HepG2 (cell line): ENCODE data around the gene TMEM31. TPM values are rescaled to one million over a fixed set of nuclear protein-coding genes. Genes with fewer than 3 reads are reported as not detected.

ENCODE experiments used
- KLF9 ChIP-seq: IDR thresholded peaks from 2 replicates; pipeline ENCODE4 v1.6.1; 2016; ENCODE audit warnings: low read depth
- NR0B2 ChIP-seq: sonication (generic); formaldehyde crosslinking; IDR thresholded peaks from 2 replicates; pipeline ENCODE4 v1.4.0; 2020; ENCODE audit warnings: mild to moderate bottlenecking, missing genetic modification reagents
- SNAPC5 ChIP-seq: sonication (generic); formaldehyde crosslinking; IDR thresholded peaks from 2 replicates; pipeline ENCODE4 v1.8.1; 2023; ENCODE audit warnings: mild to moderate bottlenecking, missing genetic modification reagents, borderline replicate concordance
- ZBED4 ChIP-seq: sonication (generic); formaldehyde crosslinking; IDR thresholded peaks from 2 replicates; pipeline ENCODE4 v1.4.0; 2020; ENCODE audit warnings: missing genetic modification reagents, borderline replicate concordance
- ZKSCAN8 ChIP-seq: IDR thresholded peaks from 2 replicates; pipeline ENCODE4 v1.6.1; 2016; ENCODE audit warnings: borderline replicate concordance, missing genetic modification reagents, missing compliant biosample characterization
- ZNF407 ChIP-seq: sonication (generic); formaldehyde crosslinking; IDR thresholded peaks from one replicate; pipeline ENCODE4 v1.5.1; 2020; ENCODE audit warnings: mild to moderate bottlenecking, missing genetic modification reagents; ENCODE audit errors: not compliant biosample characterization
- ZNF605 ChIP-seq: sonication (generic); formaldehyde crosslinking; IDR thresholded peaks from 2 replicates; pipeline ENCODE4 v1.8.0; 2022; ENCODE audit warnings: mild to moderate bottlenecking, missing genetic modification reagents
- ZNF781 ChIP-seq: sonication (generic); formaldehyde crosslinking; IDR thresholded peaks from 2 replicates; pipeline ENCODE4 v1.5.1; 2020; ENCODE audit warnings: borderline replicate concordance, mild to moderate bottlenecking, missing genetic modification reagents; ENCODE audit errors: not compliant biosample characterization
- ZNF800 ChIP-seq: sonication (generic); formaldehyde crosslinking; IDR thresholded peaks from 2 replicates; pipeline ENCODE4 v1.4.0; 2020; ENCODE audit warnings: missing genetic modification reagents
- polyA plus RNA-seq, 8 experiments: library from polyadenylated mRNA; depleted of rRNA in 3 of 8; stranded (reverse) in 7 of 8; unstranded in 1 of 8; fragments of >200 nt; fragmentation: Illumina TruSeq in 4 of 8; extraction: Trizol in 4 of 8; gene quantifications; 2 replicates each; pipeline versions ENCODE4 v1.2.1 to v1.2.3, GENCODE V29; 2011 to 2016; ENCODE audit warnings: low read depth in 4 of 8, missing spikeins in 1 of 8, mixed read lengths in 1 of 8; ENCODE audit not compliant: insufficient read depth in 1 of 8
- total RNA-seq, 5 experiments: library from RNA; depleted of rRNA; stranded (reverse); fragments of >200 nt; fragmentation: Illumina TruSeq; extraction: Trizol; gene quantifications; 2 replicates each; pipeline ENCODE4 v1.2.3, GENCODE V29; 2016; ENCODE audit warnings: low read depth in 1 of 5

TMEM31 gene
- total and polyA plus RNA-seq, 2 of the 13 experiments (the other 11 are each of a cell fraction or from before 2014, with no cell fraction given): 0.16 TPM; not detected in 1

- TF ChIP-seq NR0B2 (no peak), ZKSCAN8 (no peak), ZNF781 (CRISPR knock-in tag) (no peak), ZNF407 (CRISPR knock-in tag) (no peak), ZBED4 (CRISPR knock-in tag) (no peak), ZNF800 (CRISPR knock-in tag) (no peak), SNAPC5 (CRISPR knock-in tag) (no peak), ZNF605 (CRISPR knock-in tag) (no peak), KLF9 (CRISPR knock-in tag) (no peak)
Measured at GRCh38 chrX:103687073-103687695, 23.5 kb upstream of the TMEM31 start (continued).
